Stimulated activated CD8-positive, alpha-beta memory T cell treated with anti-CD3 and anti-CD28 coated beads, Interleukin-7, amount 100 ng/mL, for 4 hours (primary cell): ENCODE measurements around the gene NXF1.
"Not testable (repeated sequence)": the region's sequence is repeated elsewhere in the genome, so short reads cannot be mapped to it uniquely, and the experiment has no call there.

ENCODE experiments used
- DNase-seq, 2 donors: peaks; one replicate each; pipeline ENCODE4 v3.0.0-alpha.2; 2020; ENCODE audit warnings: low read depth in 2 of 2

The NXF1 gene

GRCh38 chr11:62832336-62833234, 27.3 kb upstream of the NXF1 start, which contains the start of gene TEX54:
Gene TEX54 (minus strand): TSS chr11:62832841.
- DNase-seq = no peak

GRCh38 chr11:62831520-62832335, 26.5 kb upstream of the NXF1 start, which contains the start of gene STX5:
Gene STX5 (minus strand): TSS chr11:62832051. CDS start chr11:62831243, 808 bp downstream.
- DNase-seq = peak; percentile 99

- no peak for DNase-seq
Observed at GRCh38 chr11:62830904-62831519, 25.8 kb upstream of the NXF1 start.

- not testable (repeated sequence) for DNase-seq
Observed at GRCh38 chr11:62828130-62828529, 22.9 kb upstream of the NXF1 start.

GRCh38 chr11:62823677-62824076, 18.4 kb upstream of the NXF1 start:
- DNase-seq = no peak

GRCh38 chr11:62817129-62817528, 11.9 kb upstream of the NXF1 start:
- DNase-seq = no peak

GRCh38 chr11:62816557-62816956, 11.3 kb upstream of the NXF1 start:
- no peak for DNase-seq

- DNase-seq = no peak
Observed at GRCh38 chr11:62811659-62812058, 6.4 kb upstream of the NXF1 start.

- no peak for DNase-seq
Observed at GRCh38 chr11:62810748-62811147, 5.5 kb upstream of the NXF1 start.

- DNase-seq = no peak
Observed at GRCh38 chr11:62806611-62807121, 1.4 kb upstream of the NXF1 start.

- no peak for DNase-seq
Observed at GRCh38 chr11:62805961-62806441, 761 bp upstream of the NXF1 start.

GRCh38 chr11:62804310-62805075, 747 bp downstream of the NXF1 start:
- no peak for DNase-seq

- DNase-seq = no peak
Observed at GRCh38 chr11:62801071-62801470, 4.2 kb downstream of the NXF1 start.

GRCh38 chr11:62799486-62799885, 5.8 kb downstream of the NXF1 start:
- no peak for DNase-seq

GRCh38 chr11:62796281-62796680, 9.0 kb downstream of the NXF1 start:
- DNase-seq = no peak

GRCh38 chr11:62794201-62794775, 11.0 kb downstream of the NXF1 start:
- no peak for DNase-seq

GRCh38 chr11:62792202-62792575, 13.1 kb downstream of the NXF1 start:
- no peak for DNase-seq

- peak; percentile 75 to 88 for DNase-seq
Observed at GRCh38 chr11:62791501-62792201, 13.6 kb downstream of the NXF1 start, which contains the start of gene TMEM223. Gene TMEM223 (minus strand): TSS chr11:62792006. CDS start chr11:62791994, 12 bp downstream.

GRCh38 chr11:62789576-62789975, 15.7 kb downstream of the NXF1 start:
- DNase-seq = no peak

- DNase-seq = no peak
Observed at GRCh38 chr11:62788991-62789390, 16.2 kb downstream of the NXF1 start.
